ENCODE data around the gene SLC24A3.

The SLC24A3 gene

GRCh38 chr20:19347943-19348456, 135.6 kb downstream of the SLC24A3 start:
- no peak for DNase-seq (ENCODE audit: low read depth in 1 of 2, low spot score in 1 of 2)
- in situ Hi-C loops (cut with HindIII; ENCODE audit: low pct_unique_long_range_greater_than_20kb, low sequenced_read_pairs) = no loop called here

DNA sequence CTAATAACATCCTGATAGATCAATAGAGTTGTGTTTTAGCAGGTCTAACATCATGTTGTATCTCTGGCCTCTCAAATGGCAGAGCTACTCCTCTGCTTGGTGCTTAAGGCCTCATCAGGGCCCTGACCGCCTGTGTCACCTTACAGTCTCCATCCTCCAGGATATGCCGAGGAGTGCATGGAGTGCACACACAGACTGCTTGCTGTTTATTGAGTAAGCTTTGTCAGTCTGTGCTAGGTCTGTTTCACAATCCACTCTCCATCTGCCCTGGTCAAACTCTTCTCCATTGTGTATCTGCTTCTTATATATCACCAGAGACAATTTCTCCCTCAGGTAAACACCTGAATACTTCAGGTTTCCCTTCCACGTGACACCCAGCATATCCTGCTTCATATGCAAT, 136.1 kb downstream of the SLC24A3 start:
- no peak for TF ChIP-seq JUND (IDR thresholded peaks at IDR 0.05; ENCODE audit: low read depth)
- in situ Hi-C loops (cut with HindIII; ENCODE audit: low pct_unique_long_range_greater_than_20kb, low sequenced_read_pairs) = no loop called here
- no peak for DNase-seq (ENCODE audit: low read depth in 1 of 2, low spot score in 1 of 2)

More at GRCh38 chr20:19347943-19348456, 135.6 kb downstream of the SLC24A3 start:
- no peak for TF ChIP-seq JUND (IDR thresholded peaks at IDR 0.05; ENCODE audit: low read depth)

DNA sequence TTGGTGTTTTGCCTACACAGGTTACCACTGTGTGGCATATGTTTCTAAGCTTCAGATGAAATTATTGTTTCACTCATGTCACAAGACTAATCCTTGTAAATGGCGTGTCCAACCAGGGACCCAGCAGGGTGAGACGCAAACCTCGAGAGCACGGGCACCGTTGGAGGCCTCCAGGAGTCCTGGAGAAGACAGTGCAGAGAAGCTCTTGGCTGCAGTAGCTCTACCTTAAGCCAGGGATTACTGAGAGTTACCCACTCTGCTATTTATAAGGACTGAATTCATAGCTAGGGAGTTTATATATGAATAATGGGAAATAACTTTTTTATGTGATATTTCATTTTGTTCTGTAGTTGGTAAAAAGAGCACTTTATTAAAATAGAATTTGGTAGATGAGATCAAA, 137.4 kb downstream of the SLC24A3 start:
- TF ChIP-seq JUND (IDR thresholded peaks at IDR 0.05; ENCODE audit: low read depth) = no peak
- DNase-seq (ENCODE audit: low read depth in 1 of 2, low spot score in 1 of 2) = no peak
- in situ Hi-C loops (cut with HindIII; ENCODE audit: low pct_unique_long_range_greater_than_20kb, low sequenced_read_pairs) = no loop called here

DNA sequence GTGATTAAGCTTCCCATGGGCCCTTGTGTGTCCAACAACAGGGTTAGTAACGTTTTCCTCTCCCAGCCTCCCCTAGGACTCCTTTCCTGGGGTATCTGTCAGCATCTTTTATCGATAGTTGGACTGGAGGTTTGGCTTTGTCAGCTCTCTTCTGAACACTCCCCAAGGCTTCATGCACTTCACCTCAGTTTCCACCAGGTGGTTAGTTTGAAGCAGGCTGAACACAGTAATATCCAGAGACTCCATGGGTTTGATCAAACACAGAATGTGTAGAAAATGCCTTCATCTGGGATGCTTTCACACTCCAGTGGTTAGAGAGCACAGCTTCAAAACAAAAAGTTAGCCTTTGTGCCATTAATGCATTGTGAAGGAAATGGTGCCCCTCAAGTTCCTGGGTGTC, 139.1 kb downstream of the SLC24A3 start:
- in situ Hi-C loops (cut with HindIII; ENCODE audit: low pct_unique_long_range_greater_than_20kb, low sequenced_read_pairs) = no loop called here
- TF ChIP-seq JUND (IDR thresholded peaks at IDR 0.05; ENCODE audit: low read depth) = no peak
- peak in 1 of 2 experiments; percentile 34 for DNase-seq (ENCODE audit: low read depth in 1 of 2, low spot score in 1 of 2)

DNA sequence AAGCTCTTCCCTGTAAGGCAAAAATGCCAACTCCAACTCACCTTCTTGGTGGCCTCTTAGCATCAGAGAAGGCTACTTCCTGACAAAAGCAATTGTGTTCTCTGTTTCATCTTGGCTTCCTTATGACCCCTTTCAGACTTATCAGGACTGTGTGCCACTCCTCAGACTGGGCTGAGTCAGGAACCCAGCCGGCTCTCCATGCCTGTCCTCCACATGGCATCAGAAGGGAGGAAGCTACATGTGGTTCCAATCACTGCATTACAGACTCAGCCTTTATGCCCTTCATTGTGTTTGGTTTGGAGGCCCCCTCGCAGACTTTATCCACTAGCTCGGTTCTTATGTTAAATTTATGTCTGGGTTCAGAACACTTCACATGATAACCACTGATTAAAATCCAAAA, 142.5 kb downstream of the SLC24A3 start:
- in situ Hi-C loops (cut with HindIII; ENCODE audit: low pct_unique_long_range_greater_than_20kb, low sequenced_read_pairs) = no loop called here

GRCh38 chr20:19361790-19362189, 149.3 kb downstream of the SLC24A3 start:
- TF ChIP-seq JUND (IDR thresholded peaks at IDR 0.05; ENCODE audit: low read depth) = no peak
- DNase-seq (ENCODE audit: low read depth in 1 of 2, low spot score in 1 of 2) = no peak
- in situ Hi-C loops (cut with HindIII; ENCODE audit: low pct_unique_long_range_greater_than_20kb, low sequenced_read_pairs) = no loop called here

More for the DNA sequence above, 142.5 kb downstream of the SLC24A3 start:
- no peak for TF ChIP-seq JUND (IDR thresholded peaks at IDR 0.05; ENCODE audit: low read depth)
- DNase-seq (ENCODE audit: low read depth in 1 of 2, low spot score in 1 of 2) = no peak

GRCh38 chr20:19363476-19363875, 151.0 kb downstream of the SLC24A3 start:
- no peak for TF ChIP-seq JUND (IDR thresholded peaks at IDR 0.05; ENCODE audit: low read depth)
- no peak for DNase-seq (ENCODE audit: low read depth in 1 of 2, low spot score in 1 of 2)
- in situ Hi-C loops (cut with HindIII; ENCODE audit: low pct_unique_long_range_greater_than_20kb, low sequenced_read_pairs) = no loop called here

- TF ChIP-seq JUND (IDR thresholded peaks at IDR 0.05; ENCODE audit: low read depth) = no peak
- DNase-seq (ENCODE audit: low read depth in 1 of 2, low spot score in 1 of 2) = no peak
- in situ Hi-C loops (cut with HindIII; ENCODE audit: low pct_unique_long_range_greater_than_20kb, low sequenced_read_pairs) = no loop called here
Observed at GRCh38 chr20:19367591-19367990, 155.1 kb downstream of the SLC24A3 start.

DNA sequence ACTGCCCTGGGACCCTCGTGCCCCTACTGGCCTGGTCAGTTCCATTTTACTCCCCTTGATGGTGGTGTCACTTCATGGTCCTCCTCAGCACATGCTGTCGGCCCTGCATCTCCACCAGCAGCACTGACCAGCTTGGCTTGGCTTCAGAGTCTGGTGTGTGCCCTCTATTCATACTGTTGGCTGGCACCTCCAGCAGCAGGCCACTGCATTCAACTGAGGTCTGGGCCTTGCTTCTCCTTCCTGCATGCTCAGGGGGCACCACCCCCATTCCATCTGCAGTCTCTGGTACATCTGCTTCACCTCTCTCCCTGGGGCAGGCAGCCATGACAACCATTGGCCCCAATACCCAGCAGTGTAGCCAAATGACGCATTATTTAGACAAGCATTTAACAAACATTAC, 155.9 kb downstream of the SLC24A3 start:
- TF ChIP-seq JUND (IDR thresholded peaks at IDR 0.05; ENCODE audit: low read depth) = no peak
- in situ Hi-C loops (cut with HindIII; ENCODE audit: low pct_unique_long_range_greater_than_20kb, low sequenced_read_pairs) = no loop called here
- DNase-seq (ENCODE audit: low read depth in 1 of 2, low spot score in 1 of 2) = no peak

GRCh38 chr20:19370076-19371075, 157.9 kb downstream of the SLC24A3 start:
- in situ Hi-C loops (cut with HindIII; ENCODE audit: low pct_unique_long_range_greater_than_20kb, low sequenced_read_pairs) = no loop called here
- TF ChIP-seq JUND (IDR thresholded peaks at IDR 0.05; ENCODE audit: low read depth) = no peak
- DNase-seq (ENCODE audit: low read depth in 1 of 2, low spot score in 1 of 2) = no peak

GRCh38 chr20:19371112-19371511, 158.7 kb downstream of the SLC24A3 start:
- no peak for DNase-seq (ENCODE audit: low read depth in 1 of 2, low spot score in 1 of 2)
- no peak for TF ChIP-seq JUND (IDR thresholded peaks at IDR 0.05; ENCODE audit: low read depth)
- in situ Hi-C loops (cut with HindIII; ENCODE audit: low pct_unique_long_range_greater_than_20kb, low sequenced_read_pairs) = no loop called here

GRCh38 chr20:19374216-19374615, 161.8 kb downstream of the SLC24A3 start:
- DNase-seq (ENCODE audit: low read depth in 1 of 2, low spot score in 1 of 2) = no peak
- in situ Hi-C loops (cut with HindIII; ENCODE audit: low pct_unique_long_range_greater_than_20kb, low sequenced_read_pairs) = no loop called here
- no peak for TF ChIP-seq JUND (IDR thresholded peaks at IDR 0.05; ENCODE audit: low read depth)

DNA sequence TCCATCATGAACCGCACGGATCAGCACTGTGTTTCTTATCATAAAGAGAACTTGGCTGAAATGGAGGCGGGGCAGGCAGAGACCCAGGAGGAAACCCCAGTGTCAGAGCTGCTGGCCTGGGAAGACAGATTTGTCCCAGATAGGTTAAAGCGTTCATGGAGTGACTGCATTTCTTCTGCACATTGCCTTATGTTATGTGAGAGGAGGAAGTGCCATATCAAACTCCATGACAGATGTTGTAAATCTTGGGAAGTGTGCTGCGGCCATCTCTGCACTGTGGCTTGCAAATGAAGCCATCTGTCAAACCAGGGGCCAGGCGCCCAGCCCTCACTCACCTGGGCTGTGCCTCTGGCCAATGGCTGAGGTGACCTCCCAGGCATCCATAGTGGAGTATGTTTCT, 163.0 kb downstream of the SLC24A3 start:
- in situ Hi-C loops (cut with HindIII; ENCODE audit: low pct_unique_long_range_greater_than_20kb, low sequenced_read_pairs) = no loop called here
- TF ChIP-seq JUND (IDR thresholded peaks at IDR 0.05; ENCODE audit: low read depth) = no peak
- DNase-seq (ENCODE audit: low read depth in 1 of 2, low spot score in 1 of 2) = no peak
